Measurements from ENCODE around the gene SLC27A3. TPM values are rescaled to one million over a fixed set of nuclear protein-coding genes. Genes with fewer than 3 reads are reported as not detected.

Gene SLC27A3
- polyA plus RNA-seq, 4 donors = 34.0 to 44.8 (median 37.3) TPM

Other genes starting within 250 kb of the SLC27A3 start
- 100 to 1,000 TPM; 168 to 309 (median 231) TPM for gene S100A6, start 239.4 kb upstream of the SLC27A3 start, polyA plus RNA-seq (ENCODE audit: insufficient read length in 4 of 4)
- 1 to 10 TPM in 1 of 4 donors, under 1 TPM in 3; 0.70 to 1.1 (median 0.89) TPM for gene S100A5, start 234.5 kb upstream of the SLC27A3 start, polyA plus RNA-seq (ENCODE audit: insufficient read length in 4 of 4)
- gene S100A4, start 229.6 kb upstream of the SLC27A3 start, polyA plus RNA-seq (ENCODE audit: insufficient read length in 4 of 4) = 10 to 100 TPM; 31.2 to 62.0 (median 37.8) TPM
- under 1 TPM in 3 of 4 donors, not detected in 1; 0.24 to 0.41 (median 0.35) TPM for gene S100A3, start 226.1 kb upstream of the SLC27A3 start, polyA plus RNA-seq (ENCODE audit: insufficient read length in 4 of 4)
- gene S100A2, start 209.6 kb upstream of the SLC27A3 start, polyA plus RNA-seq (ENCODE audit: insufficient read length in 4 of 4) = 10 to 100 TPM in 1 of 4 donors, 1 to 10 TPM in 3; 6.2 to 11.8 (median 8.0) TPM
- gene S100A16, start 162.3 kb upstream of the SLC27A3 start, polyA plus RNA-seq (ENCODE audit: insufficient read length in 4 of 4) = 100 to 1,000 TPM; 108 to 130 (median 113) TPM
- 10 to 100 TPM; 17.8 to 28.6 (median 20.7) TPM for gene S100A14, start 159.1 kb upstream of the SLC27A3 start, polyA plus RNA-seq (ENCODE audit: insufficient read length in 4 of 4)
- gene S100A13, start 147.9 kb upstream of the SLC27A3 start, polyA plus RNA-seq (ENCODE audit: insufficient read length in 4 of 4) = 100 to 1,000 TPM; 139 to 170 (median 156) TPM
- gene S100A1, start 147.0 kb upstream of the SLC27A3 start, polyA plus RNA-seq (ENCODE audit: insufficient read length in 4 of 4) = 10 to 100 TPM; 17.8 to 33.4 (median 23.5) TPM
- 100 to 1,000 TPM; 124 to 131 (median 127) TPM for gene CHTOP, start 141.3 kb upstream of the SLC27A3 start, polyA plus RNA-seq (ENCODE audit: insufficient read length in 4 of 4)
- gene SNAPIN, start 116.7 kb upstream of the SLC27A3 start, polyA plus RNA-seq (ENCODE audit: insufficient read length in 4 of 4) = 10 to 100 TPM; 57.4 to 60.9 (median 58.7) TPM
- gene ILF2, start 104.4 kb upstream of the SLC27A3 start, polyA plus RNA-seq (ENCODE audit: insufficient read length in 4 of 4) = 100 to 1,000 TPM; 274 to 311 (median 287) TPM
- 10 to 100 TPM; 64.8 to 82.3 (median 72.5) TPM for gene NPR1, start 96.7 kb upstream of the SLC27A3 start, polyA plus RNA-seq (ENCODE audit: insufficient read length in 4 of 4)
- gene INTS3, start 47.4 kb upstream of the SLC27A3 start, polyA plus RNA-seq (ENCODE audit: insufficient read length in 4 of 4) = 100 to 1,000 TPM in 2 of 4 donors, 10 to 100 TPM in 2; 89.5 to 122 (median 97.7) TPM
- 10 to 100 TPM; 24.1 to 30.4 (median 24.9) TPM for gene GATAD2B, start 147.6 kb downstream of the SLC27A3 start, polyA plus RNA-seq (ENCODE audit: insufficient read length in 4 of 4)
- gene DENND4B, start 171.3 kb downstream of the SLC27A3 start, polyA plus RNA-seq (ENCODE audit: insufficient read length in 4 of 4) = 10 to 100 TPM; 27.6 to 40.0 (median 32.9) TPM
- gene CRTC2, start 183.2 kb downstream of the SLC27A3 start, polyA plus RNA-seq (ENCODE audit: insufficient read length in 4 of 4) = 10 to 100 TPM; 38.8 to 44.3 (median 41.3) TPM
- 10 to 100 TPM; 80.8 to 96.4 (median 89.8) TPM for gene SLC39A1, start 188.1 kb downstream of the SLC27A3 start, polyA plus RNA-seq (ENCODE audit: insufficient read length in 4 of 4)
- gene CREB3L4, start 192.5 kb downstream of the SLC27A3 start, polyA plus RNA-seq (ENCODE audit: insufficient read length in 4 of 4) = 10 to 100 TPM; 31.4 to 37.0 (median 34.8) TPM
- gene JTB, start 202.3 kb downstream of the SLC27A3 start, polyA plus RNA-seq (ENCODE audit: insufficient read length in 4 of 4) = 100 to 1,000 TPM; 106 to 122 (median 113) TPM
- 100 to 1,000 TPM; 155 to 169 (median 160) TPM for gene RAB13, start 210.9 kb downstream of the SLC27A3 start, polyA plus RNA-seq (ENCODE audit: insufficient read length in 4 of 4)
- 1,000 to 10,000 TPM; 2,530 to 3,078 (median 2,700) TPM for gene RPS27, start 215.4 kb downstream of the SLC27A3 start, polyA plus RNA-seq (ENCODE audit: insufficient read length in 4 of 4)

Measured in right renal pelvis (tissue), 4 donors.